Activated CD4-positive, alpha-beta T cell treated with anti-CD3 and anti-CD28 coated beads, Interleukin-2, amount 10 ng/mL, durations not matched to agents 7 days and 5 days (primary cell): ENCODE results near the gene NOXO1. TPM values are rescaled to one million over a fixed set of nuclear protein-coding genes. Genes with fewer than 3 reads are reported as not detected.

ENCODE experiments used
- CTCF ChIA-PET: fragments of 350-600 bp; sonication (Branson Sonifier 250); formaldehyde crosslinking; loops from one replicate; lab custom pipeline; 2021; ENCODE audit warnings: antibody characterized with exemption; lab: Charles Lee
- POLR2A ChIA-PET: fragments of 350-600 bp; sonication (Branson Sonifier 250); formaldehyde crosslinking; loops from one replicate; lab custom pipeline; 2021; ENCODE audit warnings: antibody characterized with exemption; lab: Charles Lee
- DNase-seq: peaks from one replicate; pipeline ENCODE4 v3.0.0-alpha.2; 2020
- H3K27ac Mint-ChIP-seq: one replicate; pipeline ENCODE4 v1.8.0; 2021; ENCODE audit warnings: mild to moderate bottlenecking, moderate library complexity, mixed read lengths
- H3K27me3 Mint-ChIP-seq: one replicate; pipeline ENCODE4 v1.8.0; 2021; ENCODE audit warnings: mixed read lengths
- H3K36me3 Mint-ChIP-seq: one replicate; pipeline ENCODE4 v1.8.0; 2021; ENCODE audit warnings: low read depth, mixed read lengths
- H3K4me1 Mint-ChIP-seq: one replicate; pipeline ENCODE4 v1.8.0; 2021; ENCODE audit warnings: mixed read lengths
- H3K4me3 Mint-ChIP-seq: one replicate; pipeline ENCODE4 v1.8.0; 2021; ENCODE audit warnings: mild to moderate bottlenecking, moderate library complexity, mixed read lengths
- H3K9me3 Mint-ChIP-seq: one replicate; pipeline ENCODE4 v1.8.0; 2021; ENCODE audit warnings: mixed read lengths
- total RNA-seq, 2 experiments: library from RNA; stranded (reverse); gene quantifications; one replicate each; pipeline ENCODE4 v1.2.3, GENCODE V29; 2021

NOXO1 gene, protein sequence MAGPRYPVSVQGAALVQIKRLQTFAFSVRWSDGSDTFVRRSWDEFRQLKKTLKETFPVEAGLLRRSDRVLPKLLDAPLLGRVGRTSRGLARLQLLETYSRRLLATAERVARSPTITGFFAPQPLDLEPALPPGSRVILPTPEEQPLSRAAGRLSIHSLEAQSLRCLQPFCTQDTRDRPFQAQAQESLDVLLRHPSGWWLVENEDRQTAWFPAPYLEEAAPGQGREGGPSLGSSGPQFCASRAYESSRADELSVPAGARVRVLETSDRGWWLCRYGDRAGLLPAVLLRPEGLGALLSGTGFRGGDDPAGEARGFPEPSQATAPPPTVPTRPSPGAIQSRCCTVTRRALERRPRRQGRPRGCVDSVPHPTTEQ
- under 1 TPM; 0.87 to 0.89 TPM for total RNA-seq

GRCh38 chr16:1981398-1981836 is at the start of gene NOXO1:
Gene NOXO1 (minus strand): TSS chr16:1981469. CDS start chr16:1981179, 290 bp downstream.
- no peak for DNase-seq
- H3K4me3 Mint-ChIP-seq, result no peak within 1 kb of the TSS

DNA sequence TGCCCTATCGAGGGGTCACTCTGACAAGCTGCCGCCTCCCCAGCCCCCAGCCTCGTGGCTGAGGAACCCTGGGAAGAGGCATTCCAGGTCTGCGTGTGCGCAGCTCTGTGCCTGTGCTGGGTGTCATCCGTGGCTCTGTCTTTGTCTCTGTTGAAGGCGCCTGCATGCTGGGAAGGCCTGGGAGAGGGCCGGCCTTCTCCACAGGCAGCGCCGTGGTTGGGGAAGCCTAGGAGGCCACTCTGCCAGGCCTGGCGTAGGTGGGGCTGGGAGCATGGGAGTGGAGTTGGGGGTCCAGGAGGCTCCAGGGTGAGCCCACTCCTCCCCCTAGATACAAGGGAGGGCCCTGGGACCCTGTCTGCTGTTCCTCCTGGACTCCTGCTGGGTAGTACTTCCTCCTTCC is 48.8 kb upstream of the NOXO1 start:
- Mint-ChIP-seq H3K4me3 (no peak overlapping the region), H3K9me3 (no peaks in the 10 kb centered on the region), H3K27ac (no peak overlapping the region), H3K27me3 (peaks cover 17% of the 10 kb centered on the region), H3K36me3 (no peaks in the 10 kb centered on the region), H3K4me1 (peaks cover 7% of the 10 kb centered on the region)
- DNase-seq, result no peak
- ChIA-PET CTCF (interaction anchor here (1.0 to 1.1 kb wide), 2 partner anchors 9 to 111 kb away, joined by 3 to 4 read pairs; no protein-coding TSS in a partner anchor), POLR2A (no interaction called here)

More at GRCh38 chr16:1981398-1981836, at the start of gene NOXO1:
- H3K36me3 Mint-ChIP-seq, result peaks cover 2% of the 10 kb centered on the region
- peaks cover 31% of the 10 kb centered on the region for H3K27me3 Mint-ChIP-seq
- peak within 1 kb of the TSS; percentile 31 for H3K27ac Mint-ChIP-seq
- POLR2A ChIA-PET, result no interaction called here
- CTCF ChIA-PET, result interaction anchor here (0.7 to 2.0 kb wide), 5 partner anchors 10 to 299 kb away, joined by 3 to 7 read pairs (median 5); partner anchors contain the start of genes MSRB1 and TBL3
- H3K9me3 Mint-ChIP-seq, result no peaks in the 10 kb centered on the region
- peaks cover 16% of the 10 kb centered on the region for H3K4me1 Mint-ChIP-seq

- Mint-ChIP-seq H3K27ac (no peak overlapping the region), H3K9me3 (no peaks in the 10 kb centered on the region), H3K36me3 (no peaks in the 10 kb centered on the region), H3K4me1 (peaks cover 7% of the 10 kb centered on the region), H3K4me3 (no peak overlapping the region), H3K27me3 (peaks cover 17% of the 10 kb centered on the region)
- ChIA-PET POLR2A (no interaction called here), CTCF (interaction anchor here (1.1 kb wide), 1 partner anchor 112 kb away, joined by 3 read pairs; no protein-coding TSS in a partner anchor)
- DNase-seq, result no peak
Observed at GRCh38 chr16:2029350-2029749, 48.1 kb upstream of the NOXO1 start.

DNA sequence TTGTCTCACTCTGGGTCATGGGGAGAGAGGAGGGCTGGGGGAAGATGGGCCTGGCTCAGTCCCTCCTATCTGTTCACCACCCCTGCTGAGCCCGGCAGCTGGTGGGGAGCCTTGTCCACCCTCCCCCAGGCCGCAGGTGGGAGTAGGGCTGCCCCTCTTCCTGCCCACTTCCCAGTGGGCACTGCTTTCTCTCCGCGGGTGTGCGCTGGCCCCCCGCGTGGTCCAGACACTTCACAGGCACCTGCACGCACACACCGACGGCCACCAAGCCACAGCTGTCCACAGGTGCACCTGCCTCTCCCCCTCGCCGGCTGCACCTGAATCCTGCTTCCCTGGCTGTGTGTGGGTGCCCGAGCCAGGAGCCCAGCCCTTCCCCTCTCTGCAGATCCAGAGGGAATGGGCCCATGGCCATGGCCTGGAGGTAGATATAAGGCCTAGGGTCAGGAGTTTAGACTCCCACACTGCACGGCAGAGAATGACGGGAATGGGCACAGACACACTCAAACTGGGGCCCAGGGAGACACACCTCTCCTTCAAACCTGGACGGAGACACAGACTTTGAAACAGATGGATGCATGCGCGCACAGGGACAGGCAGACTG is 47.5 kb upstream of the NOXO1 start:
- POLR2A ChIA-PET, result no interaction called here
- Mint-ChIP-seq H3K4me3 (no peak overlapping the region), H3K27me3 (peaks cover 17% of the 10 kb centered on the region), H3K9me3 (no peaks in the 10 kb centered on the region), H3K4me1 (peaks cover 13% of the 10 kb centered on the region), H3K27ac (no peak overlapping the region), H3K36me3 (no peaks in the 10 kb centered on the region)
- DNase-seq, result no peak
- CTCF ChIA-PET, result interaction anchor here (1.1 to 1.5 kb wide), 2 partner anchors 112 kb away, joined by 3 to 5 read pairs; no protein-coding TSS in a partner anchor

- POLR2A ChIA-PET, result no interaction called here
- Mint-ChIP-seq H3K4me3 (no peak overlapping the region), H3K36me3 (no peaks in the 10 kb centered on the region), H3K27ac (no peak overlapping the region), H3K4me1 (peaks cover 16% of the 10 kb centered on the region), H3K27me3 (peaks cover 17% of the 10 kb centered on the region), H3K9me3 (no peaks in the 10 kb centered on the region)
- DNase-seq, result no peak
- CTCF ChIA-PET, result interaction anchor here (1.5 kb wide), 1 partner anchor 112 kb away, joined by 5 read pairs; no protein-coding TSS in a partner anchor
Observed at GRCh38 chr16:2028146-2028545, 46.9 kb upstream of the NOXO1 start.

DNA sequence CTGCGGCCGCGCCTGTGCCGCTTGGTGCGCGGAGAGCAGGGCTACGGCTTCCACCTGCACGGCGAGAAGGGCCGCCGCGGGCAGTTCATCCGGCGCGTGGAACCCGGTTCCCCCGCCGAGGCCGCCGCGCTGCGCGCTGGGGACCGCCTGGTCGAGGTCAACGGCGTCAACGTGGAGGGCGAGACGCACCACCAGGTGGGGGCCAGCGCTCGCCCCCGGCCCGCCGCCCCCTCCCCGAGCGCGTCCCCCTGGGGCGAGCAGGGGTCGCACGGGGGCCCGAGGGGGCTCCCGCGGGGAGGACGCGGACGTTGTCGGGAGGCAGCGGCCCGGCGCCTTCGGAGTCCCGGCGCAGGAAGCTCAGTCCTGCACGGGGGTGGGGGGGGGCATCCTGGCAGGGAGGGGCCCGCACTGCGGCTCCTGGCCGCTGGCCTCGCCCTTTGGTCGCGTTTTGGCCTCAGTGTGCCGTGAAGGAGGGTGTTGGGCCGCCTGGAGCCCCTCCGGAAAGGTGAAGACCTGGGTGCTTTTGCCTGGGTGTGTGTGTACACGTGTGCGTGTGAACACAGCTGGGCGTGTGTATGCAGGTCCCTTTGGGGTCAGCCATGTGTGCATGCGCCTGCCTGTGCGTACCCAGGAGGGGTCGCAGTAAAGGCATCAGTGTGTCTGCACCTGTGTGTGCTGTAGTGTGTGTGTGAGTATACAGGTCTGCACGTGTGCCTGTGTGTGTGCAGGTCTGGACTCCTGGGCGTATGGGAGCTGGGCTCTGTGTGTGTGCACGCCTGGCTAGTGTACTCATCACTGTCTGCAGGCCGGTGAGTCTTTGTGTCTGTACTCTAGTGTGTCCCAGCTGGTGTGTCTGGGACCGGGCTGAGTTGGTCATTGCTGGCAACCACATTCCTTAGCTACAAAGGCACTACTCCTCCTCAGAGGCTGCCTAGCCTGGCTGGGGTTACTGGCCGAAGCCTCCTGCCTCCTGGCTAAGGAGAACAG is 46.0 kb upstream of the NOXO1 start:
- no peaks in the 10 kb centered on the region for H3K9me3 Mint-ChIP-seq
- ChIA-PET CTCF (interaction anchor here (0.7 to 1.5 kb wide), 2 partner anchors 20 to 113 kb away, joined by 3 to 5 read pairs; partner anchors contain the start of genes NTHL1 and TSC2), POLR2A (interaction anchor here (0.9 kb wide), 1 partner anchor 128 kb away, joined by 3 read pairs; the partner anchor contains the start of gene TRAF7)

DNA sequence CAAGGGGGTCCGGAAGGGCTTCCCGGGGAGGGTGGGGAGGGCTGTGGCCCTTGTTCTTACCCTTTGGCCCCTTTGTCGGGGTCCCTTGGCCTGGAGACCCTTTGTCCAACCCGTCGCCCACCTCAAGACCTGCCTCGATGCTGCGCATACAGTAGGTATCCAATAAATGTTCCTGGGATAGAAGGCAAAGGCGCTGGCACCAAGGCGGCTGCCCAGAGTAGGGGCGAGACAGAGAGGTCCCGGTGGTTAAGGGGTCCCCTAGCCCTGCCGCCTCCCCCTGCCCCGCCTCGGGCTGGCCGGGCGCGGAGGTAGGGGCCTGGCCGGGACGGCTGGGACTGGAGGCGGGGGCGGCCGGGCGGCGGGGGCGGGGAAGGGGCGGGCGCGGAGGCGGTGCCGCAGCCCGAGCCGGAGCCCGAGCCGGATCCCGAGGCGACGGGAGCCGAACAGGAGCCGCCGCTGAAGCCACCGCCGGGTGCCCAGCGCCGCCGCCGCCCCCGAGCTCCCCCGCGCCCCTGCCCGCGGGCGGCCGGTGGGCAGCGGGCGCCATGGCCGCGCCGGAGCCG is 45.3 kb upstream of the NOXO1 start, which contains the start of gene NHERF2:
NHERF2 (plus strand) TSS at position 442 of the 563 bp plus-strand sequence; CDS start at position 546, 104 bp downstream.
- H3K27ac Mint-ChIP-seq, result no peak within 1 kb of the TSS
- DNase-seq, result no peak
- H3K27me3 Mint-ChIP-seq, result peaks cover 26% of the 10 kb centered on the region
- ChIA-PET CTCF (interaction anchor here (2.8 kb wide), 1 partner anchor 114 kb away, joined by 8 read pairs; no protein-coding TSS in a partner anchor), POLR2A (interaction anchor here (0.9 kb wide), 1 partner anchor 129 kb away, joined by 3 read pairs; the partner anchor contains the start of gene TRAF7)
- H3K4me1 Mint-ChIP-seq, result peaks cover 22% of the 10 kb centered on the region
- no peaks in the 10 kb centered on the region for H3K36me3 Mint-ChIP-seq
- no peaks in the 10 kb centered on the region for H3K9me3 Mint-ChIP-seq
- H3K4me3 Mint-ChIP-seq, result peak within 1 kb of the TSS; percentile 51

More for the DNA sequence above, 46.0 kb upstream of the NOXO1 start:
- no peak overlapping the region for H3K27ac Mint-ChIP-seq
- no peaks in the 10 kb centered on the region for H3K36me3 Mint-ChIP-seq
- H3K4me1 Mint-ChIP-seq, result peaks cover 22% of the 10 kb centered on the region
- peaks cover 22% of the 10 kb centered on the region for H3K27me3 Mint-ChIP-seq
- H3K4me3 Mint-ChIP-seq, result peak overlapping the region; percentile 51
- DNase-seq, result no peak

- no peaks in the 10 kb centered on the region for H3K36me3 Mint-ChIP-seq
- H3K27me3 Mint-ChIP-seq, result peaks cover 29% of the 10 kb centered on the region
- no peak for DNase-seq
- ChIA-PET POLR2A (interaction anchor here (0.9 kb wide), 1 partner anchor 130 kb away, joined by 3 read pairs; the partner anchor contains the start of gene TRAF7), CTCF (interaction anchor here (2.8 kb wide), 1 partner anchor 114 kb away, joined by 8 read pairs; no protein-coding TSS in a partner anchor)
- no peak overlapping the region for H3K27ac Mint-ChIP-seq
- H3K4me3 Mint-ChIP-seq, result peak overlapping the region; percentile 51
- no peaks in the 10 kb centered on the region for H3K9me3 Mint-ChIP-seq
- H3K4me1 Mint-ChIP-seq, result peaks cover 23% of the 10 kb centered on the region
Observed at GRCh38 chr16:2025878-2026460, 44.7 kb upstream of the NOXO1 start.

- CTCF ChIA-PET, result interaction anchor here (2.8 kb wide), 1 partner anchor 115 kb away, joined by 8 read pairs; no protein-coding TSS in a partner anchor
- DNase-seq, result no peak
- POLR2A ChIA-PET, result no interaction called here
- Mint-ChIP-seq H3K36me3 (no peaks in the 10 kb centered on the region), H3K4me3 (peak overlapping the region; percentile 51), H3K9me3 (no peaks in the 10 kb centered on the region), H3K27me3 (peaks cover 36% of the 10 kb centered on the region), H3K27ac (no peak overlapping the region), H3K4me1 (peaks cover 28% of the 10 kb centered on the region)
Observed at GRCh38 chr16:2025251-2025650, 44.0 kb upstream of the NOXO1 start.

DNA sequence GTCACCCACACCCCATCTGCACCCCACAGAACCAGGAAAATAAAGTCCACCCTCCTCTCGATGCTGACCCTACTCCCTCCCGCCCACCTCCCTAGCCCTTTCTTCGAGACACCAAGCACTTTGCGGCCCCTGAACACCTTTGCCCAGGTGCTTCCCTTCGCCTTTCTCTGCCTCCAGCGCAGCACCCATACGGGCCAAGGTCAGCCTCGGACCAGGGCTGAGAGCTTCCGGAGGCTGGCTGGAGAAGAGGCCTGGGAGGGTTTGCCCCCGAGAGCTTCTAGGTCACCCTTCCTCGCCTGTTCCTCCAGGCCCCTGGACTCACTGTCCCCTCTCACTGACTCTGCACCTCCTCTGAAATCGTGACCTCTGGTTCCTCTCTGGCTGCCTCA is 42.8 kb upstream of the NOXO1 start:
- Mint-ChIP-seq H3K4me3 (no peak overlapping the region), H3K36me3 (no peaks in the 10 kb centered on the region), H3K27ac (peak overlapping the region; percentile 60), H3K27me3 (peaks cover 41% of the 10 kb centered on the region), H3K4me1 (peaks cover 28% of the 10 kb centered on the region), H3K9me3 (no peaks in the 10 kb centered on the region)
- ChIA-PET CTCF (interaction anchor here (0.6 to 2.8 kb wide), 3 partner anchors 116 to 473 kb away, joined by 3 to 13 read pairs (median 8); no protein-coding TSS in a partner anchor), POLR2A (interaction anchor here (0.8 to 1.1 kb wide), 2 partner anchors 59 to 130 kb away, joined by 3 read pairs; no protein-coding TSS in a partner anchor)
- no peak for DNase-seq
